SK-N-SH (cell line): ENCODE data around the gene B3GALNT2. TPM values are rescaled to one million over a fixed set of nuclear protein-coding genes. Genes with fewer than 3 reads are reported as not detected.

ENCODE experiments used
- CTCF ChIA-PET: fragments of 300-600, 350-600 bp; formaldehyde crosslinking; extraction: SDS; loops from one replicate; lab custom pipeline; 2021; lab: Yijun Ruan, JAX
- POLR2A ChIA-PET: fragments of 350-600 bp; sonication (Branson Sonifier 250); formaldehyde crosslinking; extraction: SDS; loops from one replicate; lab custom pipeline; 2020; ENCODE audit warnings: antibody characterized with exemption, inconsistent platforms; lab: Yijun Ruan, JAX
- DNase-seq: peaks from one replicate; pipeline ENCODE4 v3.0.0; 2012
- H2AFZ ChIP-seq: fragments of 200-600 bp; sonication (generic); 2 replicates; pipeline ENCODE4 v1.8.1; 2016; ENCODE audit warnings: antibody characterized with exemption, mild to moderate bottlenecking, low read depth
- H3F3A ChIP-seq: fragments of 200-600 bp; sonication (generic); replicated peaks from 2 replicates; pipeline ENCODE3; 2016; ENCODE audit warnings: antibody characterized with exemption, mild to moderate bottlenecking; ENCODE audit not compliant: insufficient read depth
- H3K27ac ChIP-seq, 2 experiments: fragments of 200-500 bp in 1 of 2; fragments of 200-600 bp in 1 of 2; sonication (Bioruptor generic) in 1 of 2; sonication (generic), shearing (Covaris generic) in 1 of 2; 2 replicates each; pipeline versions ENCODE4 v1.5.1 to v1.6.1; 2014 to 2016; ENCODE audit warnings: low read depth in 2 of 2, inconsistent platforms in 1 of 2, low read length in 1 of 2, mild to moderate bottlenecking in 1 of 2, mixed read lengths in 1 of 2
- H3K27me3 ChIP-seq: fragments of 200-600 bp; sonication (generic), shearing (Covaris generic); 2 replicates; pipeline ENCODE4 v1.6.1; 2016; ENCODE audit warnings: mixed run types; ENCODE audit not compliant: insufficient read depth
- H3K36me3 ChIP-seq, 2 experiments: fragments of 200-500 bp in 1 of 2; fragments of 200-600 bp in 1 of 2; sonication (Bioruptor generic) in 1 of 2; sonication (generic) in 1 of 2; replicated peaks in 1 of 2; 2 replicates each; pipeline versions ENCODE3 to v1.5.1; 2014 to 2016; ENCODE audit warnings: low read length in 1 of 2, mild to moderate bottlenecking in 1 of 2; ENCODE audit not compliant: insufficient read depth in 2 of 2, control insufficient read depth in 1 of 2
- H3K4me1 ChIP-seq, 2 experiments: fragments of 200-500 bp in 1 of 2; fragments of 200-600 bp in 1 of 2; sonication (Bioruptor generic) in 1 of 2; sonication (generic), shearing (Covaris generic) in 1 of 2; 2 replicates each; pipeline versions ENCODE4 v1.5.1 to v1.6.1; 2014 to 2016; ENCODE audit warnings: low read depth in 1 of 2, low read length in 1 of 2, mixed run types in 1 of 2; ENCODE audit not compliant: insufficient read depth in 2 of 2, control insufficient read depth in 1 of 2
- H3K4me2 ChIP-seq: fragments of 200-600 bp; sonication (generic), shearing (Covaris generic); 2 replicates; pipeline ENCODE4 v1.6.1; 2017; ENCODE audit warnings: mixed run types
- H3K4me3 ChIP-seq, 2 experiments: fragments of 200-500 bp in 1 of 2; fragments of 200-600 bp in 1 of 2; sonication (Bioruptor generic) in 1 of 2; sonication (generic), shearing (Covaris generic) in 1 of 2; 2 replicates each; pipeline versions ENCODE4 v1.5.1 to v1.8.1; 2014 to 2016; ENCODE audit warnings: low read depth in 2 of 2, inconsistent platforms in 1 of 2, low read length in 1 of 2, mild to moderate bottlenecking in 1 of 2, mixed read lengths in 1 of 2, moderate library complexity in 1 of 2
- H3K79me2 ChIP-seq: fragments of 200-600 bp; sonication (generic); 2 replicates; pipeline ENCODE4 v1.8.1; 2017; ENCODE audit warnings: mild to moderate bottlenecking; ENCODE audit not compliant: insufficient read depth
- H3K9ac ChIP-seq: fragments of 200-600 bp; sonication (generic); 2 replicates; pipeline ENCODE4 v1.6.1; 2017; ENCODE audit warnings: mixed run types
- H3K9me2 ChIP-seq: fragments of 200-600 bp; sonication (generic); 2 replicates; pipeline ENCODE4 v1.6.1; 2017; ENCODE audit warnings: mixed run types
- H3K9me3 ChIP-seq: fragments of 200-600 bp; sonication (generic); 2 replicates; pipeline ENCODE4 v1.6.1; 2017; ENCODE audit warnings: mixed run types, mild to moderate bottlenecking, moderate library complexity
- H4K20me1 ChIP-seq: fragments of 200-600 bp; sonication (generic); 2 replicates; pipeline ENCODE4 v1.6.1; 2017; ENCODE audit warnings: mild to moderate bottlenecking, mixed run types; ENCODE audit not compliant: insufficient read depth
- GATA2 ChIP-seq: sonication (generic); formaldehyde crosslinking; IDR thresholded peaks from 2 replicates; pipeline ENCODE4 v1.5.0; 2020; ENCODE audit warnings: mild to moderate bottlenecking, missing genetic modification reagents
- RAD21 ChIP-seq: IDR thresholded peaks from 2 replicates; pipeline ENCODE4 v1.6.1; 2012; ENCODE audit warnings: mild to moderate bottlenecking, low read length
- RCOR1 ChIP-seq: fragments of 150-350 bp; IDR thresholded peaks from 2 replicates; pipeline ENCODE4 v1.6.1; 2017; ENCODE audit warnings: antibody characterized with exemption, low read length
- REST ChIP-seq: IDR thresholded peaks from 2 replicates; pipeline ENCODE4 v1.6.1; 2012; ENCODE audit warnings: mild to moderate bottlenecking, low read depth, low read length, moderate library complexity
- WGBS: methylation state at CpG from one replicate; pipeline ENCODE4 v1.1.6; 2017; ENCODE audit warnings: low lambda C conversion rate; 5-methylcytosine and 5-hydroxymethylcytosine counted together
- polyA plus RNA-seq, 3 experiments: library from polyadenylated mRNA; depleted of rRNA; stranded (reverse); fragments of >200 nt; gene quantifications; 2 replicates each; pipeline ENCODE4 v1.2.3, GENCODE V29; 2012
- TF ChIP-seq, protein P1 (sequence below): fragments of 150-350 bp; IDR thresholded peaks from 2 replicates; pipeline ENCODE4 v1.6.1; 2016; ENCODE audit warnings: mild to moderate bottlenecking, low read depth, low read length

The B3GALNT2 gene
- polyA plus RNA-seq, 1 of the 3 experiments (the other 2 are of a cell fraction) = 15.5 TPM

GRCh38 chr1:235434001-235434400, 70.3 kb downstream of the B3GALNT2 start:
- Histone ChIP-seq H3F3A (no peaks in the 10 kb centered on the region), H3K4me2 (no peak overlapping the region), H3K27ac (no peak overlapping the region), H3K4me1 (no peaks in the 10 kb centered on the region), H4K20me1 (no peaks in the 10 kb centered on the region), H3K27me3 (no peaks in the 10 kb centered on the region), H3K9ac (no peak overlapping the region), H3K9me3 (no peaks in the 10 kb centered on the region), H3K36me3 (peaks cover 27 to 28% of the 10 kb centered on the region in 2 experiments), H3K9me2 (no peaks in the 10 kb centered on the region), H2AFZ (no peak overlapping the region), H3K4me3 (no peak overlapping the region), H3K79me2 (no peaks in the 10 kb centered on the region)
- CTCF ChIA-PET = interaction anchor here (1.6 kb wide), 1 partner anchor 17 kb away, joined by 5 read pairs; no protein-coding TSS in a partner anchor
- POLR2A ChIA-PET = interaction anchor here (0.7 kb wide), 1 partner anchor 1328 kb away, joined by 3 read pairs; no protein-coding TSS in a partner anchor
- no peak for DNase-seq
- 89% methylated on average over 8 of the region's 8 CpGs for WGBS
- TF ChIP-seq GATA2 (CRISPR knock-in tag) = no peak
- TF ChIP-seq, protein P1, sequence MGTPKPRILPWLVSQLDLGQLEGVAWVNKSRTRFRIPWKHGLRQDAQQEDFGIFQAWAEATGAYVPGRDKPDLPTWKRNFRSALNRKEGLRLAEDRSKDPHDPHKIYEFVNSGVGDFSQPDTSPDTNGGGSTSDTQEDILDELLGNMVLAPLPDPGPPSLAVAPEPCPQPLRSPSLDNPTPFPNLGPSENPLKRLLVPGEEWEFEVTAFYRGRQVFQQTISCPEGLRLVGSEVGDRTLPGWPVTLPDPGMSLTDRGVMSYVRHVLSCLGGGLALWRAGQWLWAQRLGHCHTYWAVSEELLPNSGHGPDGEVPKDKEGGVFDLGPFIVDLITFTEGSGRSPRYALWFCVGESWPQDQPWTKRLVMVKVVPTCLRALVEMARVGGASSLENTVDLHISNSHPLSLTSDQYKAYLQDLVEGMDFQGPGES = no peak
- TF ChIP-seq RAD21 = 0 out of 2 replicates have a peak, but pooled peaks have one; percentile 16

DNA sequence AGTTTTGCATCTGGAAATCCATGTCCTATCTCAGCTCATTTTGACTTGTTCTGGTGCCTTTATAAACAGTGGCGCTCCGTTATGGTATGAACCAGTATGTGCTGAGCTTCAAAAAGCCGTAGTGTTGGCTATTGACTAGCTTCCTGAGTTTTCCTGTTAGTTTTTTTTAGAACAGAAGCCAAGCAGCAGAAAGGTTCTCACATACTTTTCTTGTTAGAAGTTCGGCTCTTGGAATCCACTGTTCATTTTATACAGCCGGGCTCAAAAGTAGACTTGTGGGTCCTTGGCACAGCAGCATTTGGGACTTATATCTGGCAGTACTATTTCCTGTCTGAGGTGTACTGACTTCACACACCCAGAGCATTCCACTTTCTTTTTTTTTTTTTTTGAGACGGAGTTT, 73.3 kb downstream of the B3GALNT2 start:
- Histone ChIP-seq H3K27ac (peak overlapping the region; percentile 26 to 58; a peak in 2 of 4 replicates), H3K4me3 (no peak overlapping the region)
- CTCF ChIA-PET = interaction anchor here (0.6 to 1.6 kb wide), 5 partner anchors 10 to 357 kb away, joined by 3 to 4 read pairs (median 3); no protein-coding TSS in a partner anchor
- TF ChIP-seq REST = no peak
- no peak for TF ChIP-seq RCOR1
- TF ChIP-seq, all 33 proteins: peak for 0
- Histone ChIP-seq H2AFZ (no peak overlapping the region), H3K9me2 (no peaks in the 10 kb centered on the region), H3K4me1 (no peaks in the 10 kb centered on the region), H4K20me1 (no peaks in the 10 kb centered on the region), H3K36me3 (peaks cover 11 to 12% of the 10 kb centered on the region in 2 experiments), H3K79me2 (no peaks in the 10 kb centered on the region; the same call in 1 of the 2 replicates), H3F3A (no peaks in the 10 kb centered on the region), H3K9ac (no peak overlapping the region), H3K27me3 (no peaks in the 10 kb centered on the region), H3K9me3 (no peaks in the 10 kb centered on the region), H3K4me2 (no peak overlapping the region)
- DNase-seq = no peak
- POLR2A ChIA-PET = no interaction called here
- 81% methylated on average over 6 of the region's 6 CpGs for WGBS
